WTC11 (cell line): Measurements from ENCODE around the gene GALNT7. TPM values are rescaled to one million over a fixed set of nuclear protein-coding genes. Genes with fewer than 3 reads are reported as not detected.

Source experiments
- ATAC-seq: fragments of 200-7000 bp; cut with Tn5 transposase; 2 replicates; pipeline ENCODE4 v1.10.0; 2021; ENCODE audit warnings: mild to moderate bottlenecking, moderate library complexity
- CTCF ChIA-PET: fragments of 300-600 bp; sonication (Branson Sonifier 250); formaldehyde crosslinking; loops from one replicate; lab custom pipeline; 2021; ENCODE audit warnings: antibody characterized with exemption; lab: Charles Lee
- POLR2A ChIA-PET: fragments of 350-600 bp; sonication (Branson Sonifier 250); formaldehyde crosslinking; loops from one replicate; lab custom pipeline; 2021; ENCODE audit warnings: antibody characterized with exemption; lab: Charles Lee
- DNase-seq: peaks from one replicate; pipeline ENCODE4 v3.0.0; 2021; ENCODE audit warnings: low spot score
- H3K27ac Mint-ChIP-seq: 2 replicates; pipeline ENCODE4 v1.8.0; 2021; ENCODE audit warnings: mixed read lengths
- H3K27me3 Mint-ChIP-seq: 2 replicates; pipeline ENCODE4 v1.8.0; 2021; ENCODE audit warnings: low read depth, mild to moderate bottlenecking, moderate library complexity, mixed read lengths
- H3K36me3 Mint-ChIP-seq: 2 replicates; pipeline ENCODE4 v1.8.0; 2021; ENCODE audit warnings: mixed read lengths
- H3K4me1 Mint-ChIP-seq: 2 replicates; pipeline ENCODE4 v1.8.0; 2022; ENCODE audit warnings: mixed read lengths
- H3K4me3 Mint-ChIP-seq: 2 replicates; pipeline ENCODE4 v1.8.0; 2021; ENCODE audit warnings: mild to moderate bottlenecking, moderate library complexity, mixed read lengths
- H3K9me3 Mint-ChIP-seq: 2 replicates; pipeline ENCODE4 v1.8.0; 2021; ENCODE audit warnings: mixed read lengths
- CREM ChIP-seq: sonication (generic); formaldehyde crosslinking; IDR thresholded peaks from 2 replicates; pipeline ENCODE4 v1.8.1; 2022; ENCODE audit warnings: mild to moderate bottlenecking, missing genetic modification reagents, moderate library complexity
- EMX1 ChIP-seq: fragments of 250-450 bp; sonication (Bioruptor Pico); IDR thresholded peaks from 2 replicates; pipeline ENCODE4 v1.8.0; 2021; ENCODE audit warnings: mild to moderate bottlenecking
- FOXP1 ChIP-seq: sonication (generic); formaldehyde crosslinking; IDR thresholded peaks from 2 replicates; pipeline ENCODE4 v1.8.0; 2022; ENCODE audit warnings: missing genetic modification reagents, mild to moderate bottlenecking, moderate library complexity, borderline replicate concordance
- GTF2I ChIP-seq: fragments of 250-450 bp; sonication (Bioruptor Pico); conservative IDR thresholded peaks from 2 replicates; pipeline ENCODE4 v1.4.0; 2021; ENCODE audit warnings: mild to moderate bottlenecking
- IRF2 ChIP-seq: sonication (generic); formaldehyde crosslinking; IDR thresholded peaks from 2 replicates; pipeline ENCODE4 v1.8.0; 2022; ENCODE audit warnings: low read depth, missing genetic modification reagents, borderline replicate concordance
- NR2C2 ChIP-seq: sonication (generic); formaldehyde crosslinking; IDR thresholded peaks from 2 replicates; pipeline ENCODE4 v1.8.0; 2022; ENCODE audit warnings: mild to moderate bottlenecking, missing genetic modification reagents
- SMAD3 ChIP-seq: sonication (generic); formaldehyde crosslinking; IDR thresholded peaks from 2 replicates; pipeline ENCODE4 v1.8.0; 2022; ENCODE audit warnings: missing genetic modification reagents, mild to moderate bottlenecking, borderline replicate concordance
- SOX15 ChIP-seq: fragments of 250-450 bp; sonication (Bioruptor Pico); IDR thresholded peaks from 2 replicates; pipeline ENCODE4 v1.9.0; 2021; ENCODE audit warnings: mild to moderate bottlenecking
- TP53 ChIP-seq: sonication (generic); formaldehyde crosslinking; IDR thresholded peaks from 2 replicates; pipeline ENCODE4 v1.8.1; 2023; ENCODE audit warnings: mild to moderate bottlenecking, missing genetic modification reagents
- ZNF121 ChIP-seq: sonication (generic); formaldehyde crosslinking; IDR thresholded peaks from 2 replicates; pipeline ENCODE4 v1.8.0; 2023; ENCODE audit warnings: missing genetic modification reagents
- ZNF219 ChIP-seq: sonication (generic); formaldehyde crosslinking; IDR thresholded peaks from 2 replicates; pipeline ENCODE4 v1.8.0; 2023; ENCODE audit warnings: missing genetic modification reagents, mild to moderate bottlenecking, borderline replicate concordance
- ZNF396 ChIP-seq: fragments of 250-450 bp; sonication (Bioruptor Pico); IDR thresholded peaks from 2 replicates; pipeline ENCODE4 v1.8.0; 2021; ENCODE audit warnings: mild to moderate bottlenecking, moderate library complexity, borderline replicate concordance
- total RNA-seq: library from RNA; stranded (reverse); gene quantifications from 3 replicates; pipeline ENCODE4 v1.2.3, GENCODE V29; 2021
- TF ChIP-seq, protein P1 (sequence below): sonication (generic); formaldehyde crosslinking; IDR thresholded peaks from 2 replicates; pipeline ENCODE4 v1.8.0; 2023; ENCODE audit warnings: mild to moderate bottlenecking, missing genetic modification reagents
- TF ChIP-seq, protein P2 (sequence below): fragments of 250-450 bp; sonication (Bioruptor Pico); IDR thresholded peaks from 2 replicates; pipeline ENCODE4 v1.9.0; 2021; ENCODE audit warnings: moderate library complexity, mild to moderate bottlenecking, inconsistent platforms, borderline replicate concordance
- TF ChIP-seq, protein P3 (sequence below): sonication (generic); formaldehyde crosslinking; IDR thresholded peaks from 2 replicates; pipeline ENCODE4 v1.8.1; 2023; ENCODE audit warnings: mild to moderate bottlenecking, missing genetic modification reagents
- TF ChIP-seq, protein P4 (sequence below): sonication (generic); formaldehyde crosslinking; IDR thresholded peaks from 2 replicates; pipeline ENCODE4 v1.8.1; 2022; ENCODE audit warnings: low read depth, mild to moderate bottlenecking, moderate library complexity, missing genetic modification reagents, borderline replicate concordance
- TF ChIP-seq, protein P5 (sequence below): fragments of 250-450 bp; sonication (Bioruptor Pico); conservative IDR thresholded peaks from 2 replicates; pipeline ENCODE4 v1.9.0; 2021; ENCODE audit warnings: mild to moderate bottlenecking
- TF ChIP-seq, protein P6 (sequence below): fragments of 250-450 bp; sonication (Bioruptor Pico); IDR thresholded peaks from 2 replicates; pipeline ENCODE4 v1.9.0; 2021; ENCODE audit warnings: mild to moderate bottlenecking, borderline replicate concordance

The GALNT7 gene
- total RNA-seq, 1 experiment from 2014 or later = 86.9 TPM

DNA sequence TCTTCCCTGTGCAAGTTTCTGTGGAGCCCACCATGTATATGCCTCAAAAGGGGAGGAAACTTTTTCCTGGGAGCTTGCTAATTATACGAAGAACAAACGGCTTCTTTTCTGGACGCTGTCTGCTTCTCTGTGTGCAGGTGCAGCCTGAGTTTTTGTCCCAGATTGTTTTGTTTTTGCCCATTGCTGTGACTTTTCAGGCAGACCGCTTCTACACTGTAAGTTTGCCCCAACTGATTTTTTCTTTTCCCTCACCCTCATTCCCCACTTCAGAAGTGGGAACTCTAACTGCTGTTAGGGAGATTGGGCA is 113.6 kb downstream of the GALNT7 start:
- H3K27me3 Mint-ChIP-seq = no peaks in the 10 kb centered on the region; the same call in 1 of the 2 replicates
- CTCF ChIA-PET = interaction anchor here (0.8 to 0.9 kb wide), 3 partner anchors 15 to 260 kb away, joined by 3 to 4 read pairs (median 3); no protein-coding TSS in a partner anchor
- peaks cover 56% of the 10 kb centered on the region for H3K36me3 Mint-ChIP-seq
- H3K4me3 Mint-ChIP-seq = no peak overlapping the region
- H3K4me1 Mint-ChIP-seq = peaks cover 7% of the 10 kb centered on the region
- peak overlapping the region; percentile 43; the same call in 1 of the 2 replicates for H3K27ac Mint-ChIP-seq
- DNase-seq (no peak), ATAC-seq (no peak)
- POLR2A ChIA-PET = no interaction called here
- TF ChIP-seq TP53 (no peak), ZNF121 (CRISPR knock-in tag) (no peak), NR2C2 (CRISPR knock-in tag) (no peak), ZNF396 (CRISPR knock-in tag) (no peak)
- TF ChIP-seq, protein P1, sequence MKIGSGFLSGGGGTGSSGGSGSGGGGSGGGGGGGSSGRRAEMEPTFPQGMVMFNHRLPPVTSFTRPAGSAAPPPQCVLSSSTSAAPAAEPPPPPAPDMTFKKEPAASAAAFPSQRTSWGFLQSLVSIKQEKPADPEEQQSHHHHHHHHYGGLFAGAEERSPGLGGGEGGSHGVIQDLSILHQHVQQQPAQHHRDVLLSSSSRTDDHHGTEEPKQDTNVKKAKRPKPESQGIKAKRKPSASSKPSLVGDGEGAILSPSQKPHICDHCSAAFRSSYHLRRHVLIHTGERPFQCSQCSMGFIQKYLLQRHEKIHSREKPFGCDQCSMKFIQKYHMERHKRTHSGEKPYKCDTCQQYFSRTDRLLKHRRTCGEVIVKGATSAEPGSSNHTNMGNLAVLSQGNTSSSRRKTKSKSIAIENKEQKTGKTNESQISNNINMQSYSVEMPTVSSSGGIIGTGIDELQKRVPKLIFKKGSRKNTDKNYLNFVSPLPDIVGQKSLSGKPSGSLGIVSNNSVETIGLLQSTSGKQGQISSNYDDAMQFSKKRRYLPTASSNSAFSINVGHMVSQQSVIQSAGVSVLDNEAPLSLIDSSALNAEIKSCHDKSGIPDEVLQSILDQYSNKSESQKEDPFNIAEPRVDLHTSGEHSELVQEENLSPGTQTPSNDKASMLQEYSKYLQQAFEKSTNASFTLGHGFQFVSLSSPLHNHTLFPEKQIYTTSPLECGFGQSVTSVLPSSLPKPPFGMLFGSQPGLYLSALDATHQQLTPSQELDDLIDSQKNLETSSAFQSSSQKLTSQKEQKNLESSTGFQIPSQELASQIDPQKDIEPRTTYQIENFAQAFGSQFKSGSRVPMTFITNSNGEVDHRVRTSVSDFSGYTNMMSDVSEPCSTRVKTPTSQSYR (CRISPR knock-in tag) = no peak
- TF ChIP-seq, protein P2, sequence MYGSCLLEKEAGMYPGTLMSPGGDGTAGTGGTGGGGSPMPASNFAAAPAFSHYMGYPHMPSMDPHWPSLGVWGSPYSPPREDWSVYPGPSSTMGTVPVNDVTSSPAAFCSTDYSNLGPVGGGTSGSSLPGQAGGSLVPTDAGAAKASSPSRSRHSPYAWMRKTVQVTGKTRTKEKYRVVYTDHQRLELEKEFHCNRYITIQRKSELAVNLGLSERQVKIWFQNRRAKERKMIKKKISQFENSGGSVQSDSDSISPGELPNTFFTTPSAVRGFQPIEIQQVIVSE (CRISPR knock-in tag) = no peak
- TF ChIP-seq, protein P3, sequence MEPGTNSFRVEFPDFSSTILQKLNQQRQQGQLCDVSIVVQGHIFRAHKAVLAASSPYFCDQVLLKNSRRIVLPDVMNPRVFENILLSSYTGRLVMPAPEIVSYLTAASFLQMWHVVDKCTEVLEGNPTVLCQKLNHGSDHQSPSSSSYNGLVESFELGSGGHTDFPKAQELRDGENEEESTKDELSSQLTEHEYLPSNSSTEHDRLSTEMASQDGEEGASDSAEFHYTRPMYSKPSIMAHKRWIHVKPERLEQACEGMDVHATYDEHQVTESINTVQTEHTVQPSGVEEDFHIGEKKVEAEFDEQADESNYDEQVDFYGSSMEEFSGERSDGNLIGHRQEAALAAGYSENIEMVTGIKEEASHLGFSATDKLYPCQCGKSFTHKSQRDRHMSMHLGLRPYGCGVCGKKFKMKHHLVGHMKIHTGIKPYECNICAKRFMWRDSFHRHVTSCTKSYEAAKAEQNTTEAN (CRISPR knock-in tag) = no peak
- peaks cover 49% of the 10 kb centered on the region for H3K9me3 Mint-ChIP-seq

DNA sequence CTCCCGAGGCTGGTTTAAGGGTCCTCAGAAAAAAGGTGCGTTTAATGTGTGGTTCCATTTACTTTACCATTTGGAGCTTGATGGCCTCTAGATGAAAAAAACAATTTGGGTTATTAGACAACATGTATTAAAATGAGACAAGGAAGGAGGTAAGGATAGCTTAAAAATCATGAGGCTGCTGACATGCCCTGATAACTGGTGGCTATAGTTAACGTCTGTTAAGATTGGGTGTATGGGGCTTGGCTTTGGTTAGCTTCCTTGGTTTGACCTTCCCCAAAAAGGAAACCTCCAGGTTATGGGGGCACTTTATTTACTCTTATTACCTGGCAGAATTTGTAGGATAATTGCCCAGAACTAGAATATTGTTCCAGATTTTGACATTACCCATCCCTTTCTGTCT is 114.0 kb downstream of the GALNT7 start:
- H3K27ac Mint-ChIP-seq = no peak overlapping the region
- TF ChIP-seq IRF2 (CRISPR knock-in tag) (no peak), GTF2I (CRISPR knock-in tag) (no peak), FOXP1 (CRISPR knock-in tag) (no peak), EMX1 (CRISPR knock-in tag) (no peak), ZNF219 (CRISPR knock-in tag) (no peak), ZNF121 (CRISPR knock-in tag) (no peak), SOX15 (CRISPR knock-in tag) (no peak), CREM (CRISPR knock-in tag) (no peak), SMAD3 (no peak)
- TF ChIP-seq, protein P4, sequence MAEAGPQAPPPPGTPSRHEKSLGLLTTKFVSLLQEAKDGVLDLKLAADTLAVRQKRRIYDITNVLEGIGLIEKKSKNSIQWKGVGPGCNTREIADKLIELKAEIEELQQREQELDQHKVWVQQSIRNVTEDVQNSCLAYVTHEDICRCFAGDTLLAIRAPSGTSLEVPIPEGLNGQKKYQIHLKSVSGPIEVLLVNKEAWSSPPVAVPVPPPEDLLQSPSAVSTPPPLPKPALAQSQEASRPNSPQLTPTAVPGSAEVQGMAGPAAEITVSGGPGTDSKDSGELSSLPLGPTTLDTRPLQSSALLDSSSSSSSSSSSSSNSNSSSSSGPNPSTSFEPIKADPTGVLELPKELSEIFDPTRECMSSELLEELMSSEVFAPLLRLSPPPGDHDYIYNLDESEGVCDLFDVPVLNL (CRISPR knock-in tag) = no peak
- TF ChIP-seq, protein P5, sequence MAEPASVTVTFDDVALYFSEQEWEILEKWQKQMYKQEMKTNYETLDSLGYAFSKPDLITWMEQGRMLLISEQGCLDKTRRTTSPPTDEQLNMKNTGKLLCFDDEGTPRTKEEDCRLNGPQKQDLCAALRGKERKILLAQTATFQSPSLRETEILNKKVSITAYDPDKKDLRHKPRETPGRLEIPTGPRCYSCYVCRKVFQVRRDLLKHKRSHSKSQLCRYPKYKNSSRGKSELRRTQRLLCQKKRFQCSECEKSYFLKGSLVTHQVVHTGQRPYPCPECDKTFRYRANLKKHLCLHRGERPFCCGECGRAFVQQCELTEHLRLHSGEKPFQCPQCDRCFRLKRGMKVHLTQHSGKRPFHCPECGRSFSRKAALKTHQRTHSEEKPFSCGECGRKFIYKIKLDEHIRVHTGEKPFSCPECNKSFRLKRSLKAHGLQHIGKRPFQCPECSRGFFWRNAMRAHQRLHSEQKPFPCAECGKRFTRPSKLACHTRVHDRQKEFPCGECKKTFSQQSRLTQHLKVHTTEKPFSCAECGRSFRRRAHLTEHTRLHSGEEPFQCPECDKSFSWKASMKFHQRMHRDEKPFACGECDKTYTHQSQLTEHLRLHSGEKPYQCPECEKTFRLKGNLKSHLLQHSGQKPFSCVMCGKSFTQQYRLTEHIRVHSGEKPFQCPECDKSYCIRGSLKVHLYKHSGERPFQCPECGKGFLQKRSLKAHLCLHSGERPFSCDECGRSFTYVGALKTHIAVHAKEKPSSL (CRISPR knock-in tag) = no peak
- TF ChIP-seq, protein P6, sequence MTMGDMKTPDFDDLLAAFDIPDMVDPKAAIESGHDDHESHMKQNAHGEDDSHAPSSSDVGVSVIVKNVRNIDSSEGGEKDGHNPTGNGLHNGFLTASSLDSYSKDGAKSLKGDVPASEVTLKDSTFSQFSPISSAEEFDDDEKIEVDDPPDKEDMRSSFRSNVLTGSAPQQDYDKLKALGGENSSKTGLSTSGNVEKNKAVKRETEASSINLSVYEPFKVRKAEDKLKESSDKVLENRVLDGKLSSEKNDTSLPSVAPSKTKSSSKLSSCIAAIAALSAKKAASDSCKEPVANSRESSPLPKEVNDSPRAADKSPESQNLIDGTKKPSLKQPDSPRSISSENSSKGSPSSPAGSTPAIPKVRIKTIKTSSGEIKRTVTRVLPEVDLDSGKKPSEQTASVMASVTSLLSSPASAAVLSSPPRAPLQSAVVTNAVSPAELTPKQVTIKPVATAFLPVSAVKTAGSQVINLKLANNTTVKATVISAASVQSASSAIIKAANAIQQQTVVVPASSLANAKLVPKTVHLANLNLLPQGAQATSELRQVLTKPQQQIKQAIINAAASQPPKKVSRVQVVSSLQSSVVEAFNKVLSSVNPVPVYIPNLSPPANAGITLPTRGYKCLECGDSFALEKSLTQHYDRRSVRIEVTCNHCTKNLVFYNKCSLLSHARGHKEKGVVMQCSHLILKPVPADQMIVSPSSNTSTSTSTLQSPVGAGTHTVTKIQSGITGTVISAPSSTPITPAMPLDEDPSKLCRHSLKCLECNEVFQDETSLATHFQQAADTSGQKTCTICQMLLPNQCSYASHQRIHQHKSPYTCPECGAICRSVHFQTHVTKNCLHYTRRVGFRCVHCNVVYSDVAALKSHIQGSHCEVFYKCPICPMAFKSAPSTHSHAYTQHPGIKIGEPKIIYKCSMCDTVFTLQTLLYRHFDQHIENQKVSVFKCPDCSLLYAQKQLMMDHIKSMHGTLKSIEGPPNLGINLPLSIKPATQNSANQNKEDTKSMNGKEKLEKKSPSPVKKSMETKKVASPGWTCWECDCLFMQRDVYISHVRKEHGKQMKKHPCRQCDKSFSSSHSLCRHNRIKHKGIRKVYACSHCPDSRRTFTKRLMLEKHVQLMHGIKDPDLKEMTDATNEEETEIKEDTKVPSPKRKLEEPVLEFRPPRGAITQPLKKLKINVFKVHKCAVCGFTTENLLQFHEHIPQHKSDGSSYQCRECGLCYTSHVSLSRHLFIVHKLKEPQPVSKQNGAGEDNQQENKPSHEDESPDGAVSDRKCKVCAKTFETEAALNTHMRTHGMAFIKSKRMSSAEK (CRISPR knock-in tag) = no peak
- TF ChIP-seq, protein P1 (CRISPR knock-in tag) = no peak

More for the DNA sequence above, 114.0 kb downstream of the GALNT7 start:
- ChIA-PET CTCF (interaction anchor here (0.8 kb wide), 1 partner anchor 19 kb away, joined by 4 read pairs; no protein-coding TSS in a partner anchor), POLR2A (no interaction called here)
- DNase-seq (no peak), ATAC-seq (no peak)
- H3K4me1 Mint-ChIP-seq = peaks cover 3% of the 10 kb centered on the region; the same call in 1 of the 2 replicates
- peaks cover 61% of the 10 kb centered on the region for H3K36me3 Mint-ChIP-seq
- peaks cover 53% of the 10 kb centered on the region for H3K9me3 Mint-ChIP-seq
- H3K4me3 Mint-ChIP-seq = no peak overlapping the region
- no peaks in the 10 kb centered on the region; the same call in 1 of the 2 replicates for H3K27me3 Mint-ChIP-seq
